ENCODE data around the gene ADAMTS12.

Gene ADAMTS12

DNA sequence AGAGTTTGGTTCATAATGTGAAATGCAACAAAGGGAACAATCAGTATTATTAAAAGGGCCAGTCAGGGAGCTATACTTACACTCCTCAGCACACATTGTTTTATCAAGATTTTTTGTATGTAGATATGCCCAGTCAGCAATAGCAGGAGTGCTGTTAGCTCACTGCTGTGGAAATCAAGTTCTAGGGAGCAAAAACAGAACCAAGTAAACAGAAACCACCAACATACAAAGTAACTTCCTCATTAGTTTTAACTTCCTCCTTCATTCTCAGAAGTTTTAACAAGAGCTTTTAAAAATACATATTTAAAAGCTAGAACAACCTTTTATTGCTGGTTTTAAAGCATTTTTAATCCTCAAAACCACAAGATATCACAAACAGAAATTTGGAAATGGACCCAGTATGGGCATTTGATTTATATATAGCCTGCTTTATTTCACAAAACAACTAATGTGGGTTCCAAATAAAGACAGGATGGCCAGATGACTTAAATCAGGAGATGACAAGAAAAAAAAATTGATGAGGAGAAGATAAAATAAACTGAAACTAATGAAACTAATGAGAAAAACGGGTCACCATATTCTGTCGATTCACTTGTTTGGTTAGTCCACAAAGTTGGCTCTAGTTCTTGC is 178.5 kb downstream of the ADAMTS12 start:
- ATAC-seq (ENCODE audit: low read depth) = no peak
- no peak overlapping the region for H3K27ac ChIP-seq (ENCODE audit: poor library complexity, severe bottlenecking)
- no peaks in the 10 kb centered on the region for H3K36me3 ChIP-seq (ENCODE audit: low read depth)
- H3K9me3 ChIP-seq (ENCODE audit: severe bottlenecking) = no peaks in the 10 kb centered on the region
- no peak overlapping the region for H3K4me3 ChIP-seq (ENCODE audit: severe bottlenecking)
- no peaks in the 10 kb centered on the region for H3K27me3 ChIP-seq (ENCODE audit: insufficient read depth, poor library complexity, severe bottlenecking)
- H3K4me1 ChIP-seq (ENCODE audit: insufficient read depth, poor library complexity, severe bottlenecking) = no peaks in the 10 kb centered on the region
- TF ChIP-seq, protein P1, sequence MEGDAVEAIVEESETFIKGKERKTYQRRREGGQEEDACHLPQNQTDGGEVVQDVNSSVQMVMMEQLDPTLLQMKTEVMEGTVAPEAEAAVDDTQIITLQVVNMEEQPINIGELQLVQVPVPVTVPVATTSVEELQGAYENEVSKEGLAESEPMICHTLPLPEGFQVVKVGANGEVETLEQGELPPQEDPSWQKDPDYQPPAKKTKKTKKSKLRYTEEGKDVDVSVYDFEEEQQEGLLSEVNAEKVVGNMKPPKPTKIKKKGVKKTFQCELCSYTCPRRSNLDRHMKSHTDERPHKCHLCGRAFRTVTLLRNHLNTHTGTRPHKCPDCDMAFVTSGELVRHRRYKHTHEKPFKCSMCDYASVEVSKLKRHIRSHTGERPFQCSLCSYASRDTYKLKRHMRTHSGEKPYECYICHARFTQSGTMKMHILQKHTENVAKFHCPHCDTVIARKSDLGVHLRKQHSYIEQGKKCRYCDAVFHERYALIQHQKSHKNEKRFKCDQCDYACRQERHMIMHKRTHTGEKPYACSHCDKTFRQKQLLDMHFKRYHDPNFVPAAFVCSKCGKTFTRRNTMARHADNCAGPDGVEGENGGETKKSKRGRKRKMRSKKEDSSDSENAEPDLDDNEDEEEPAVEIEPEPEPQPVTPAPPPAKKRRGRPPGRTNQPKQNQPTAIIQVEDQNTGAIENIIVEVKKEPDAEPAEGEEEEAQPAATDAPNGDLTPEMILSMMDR (IDR thresholded peaks at IDR 0.05; ENCODE audit: poor library complexity, severe bottlenecking) = no peak
- DNase-seq (ENCODE audit: low spot score) = no peak

DNA sequence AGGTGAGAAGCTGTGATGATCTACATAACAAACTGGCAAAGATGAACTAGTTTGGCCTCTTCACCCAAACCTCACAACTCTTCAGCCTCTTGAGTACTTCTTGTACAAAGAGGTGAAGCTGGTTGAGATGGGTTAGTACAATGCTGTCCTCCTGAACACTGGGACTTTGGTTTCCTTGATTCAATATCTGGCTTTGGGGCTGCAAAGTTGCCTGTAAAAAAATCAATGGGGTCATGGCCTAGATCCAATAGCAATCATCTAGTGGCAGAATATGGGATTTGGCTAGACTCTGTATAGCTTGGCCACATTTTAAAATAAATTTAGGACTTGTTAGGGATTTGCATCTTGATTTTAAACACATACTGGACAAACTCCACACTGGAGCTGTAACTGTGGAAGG is 179.1 kb downstream of the ADAMTS12 start:
- ATAC-seq (ENCODE audit: low read depth) (no peak), DNase-seq (ENCODE audit: low spot score) (no peak)
- H3K27me3 ChIP-seq (ENCODE audit: insufficient read depth, poor library complexity, severe bottlenecking) = no peaks in the 10 kb centered on the region
- H3K4me1 ChIP-seq (ENCODE audit: insufficient read depth, poor library complexity, severe bottlenecking) = no peaks in the 10 kb centered on the region
- H3K27ac ChIP-seq (ENCODE audit: poor library complexity, severe bottlenecking) = no peak overlapping the region
- TF ChIP-seq, protein P1 (IDR thresholded peaks at IDR 0.05; ENCODE audit: poor library complexity, severe bottlenecking) = no peak
- no peak overlapping the region for H3K4me3 ChIP-seq (ENCODE audit: severe bottlenecking)
- peaks cover 2% of the 10 kb centered on the region for H3K9me3 ChIP-seq (ENCODE audit: severe bottlenecking)
- no peaks in the 10 kb centered on the region for H3K36me3 ChIP-seq (ENCODE audit: low read depth)

DNA sequence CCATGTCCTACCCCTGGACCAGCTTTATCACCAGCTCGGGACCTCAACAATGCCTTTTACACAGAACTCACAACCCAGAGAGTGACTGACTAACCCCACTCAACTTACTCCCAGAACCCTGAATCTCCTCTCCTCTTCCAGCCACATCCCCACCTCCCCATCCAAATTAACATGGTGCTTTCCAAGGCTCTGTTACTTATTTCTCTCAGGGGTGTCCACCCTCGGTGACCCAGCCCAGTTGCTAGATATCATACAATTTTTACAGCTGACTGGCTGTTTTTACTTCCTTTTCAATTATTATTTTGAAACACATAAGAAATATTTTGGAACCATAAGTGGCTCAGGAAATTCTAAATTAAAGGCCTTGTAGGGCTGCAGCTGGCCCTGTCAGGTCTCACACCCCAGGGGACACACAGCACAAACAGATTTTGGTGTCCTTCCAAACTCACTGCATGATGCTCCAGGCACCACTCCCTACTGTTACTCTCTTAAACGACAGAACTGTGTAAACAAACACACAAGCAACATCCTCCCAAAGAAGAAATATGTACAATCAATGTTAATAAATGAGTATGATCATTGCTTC is 180.6 kb downstream of the ADAMTS12 start:
- Histone ChIP-seq H3K27ac (ENCODE audit: poor library complexity, severe bottlenecking) (no peak overlapping the region), H3K36me3 (ENCODE audit: low read depth) (no peaks in the 10 kb centered on the region), H3K27me3 (ENCODE audit: insufficient read depth, poor library complexity, severe bottlenecking) (no peaks in the 10 kb centered on the region), H3K9me3 (ENCODE audit: severe bottlenecking) (peaks cover 7% of the 10 kb centered on the region), H3K4me1 (ENCODE audit: insufficient read depth, poor library complexity, severe bottlenecking) (no peaks in the 10 kb centered on the region), H3K4me3 (ENCODE audit: severe bottlenecking) (no peak overlapping the region)
- TF ChIP-seq, protein P1 (IDR thresholded peaks at IDR 0.05; ENCODE audit: poor library complexity, severe bottlenecking) = no peak
- ATAC-seq (ENCODE audit: low read depth) = no peak
- no peak for DNase-seq (ENCODE audit: low spot score)

DNA sequence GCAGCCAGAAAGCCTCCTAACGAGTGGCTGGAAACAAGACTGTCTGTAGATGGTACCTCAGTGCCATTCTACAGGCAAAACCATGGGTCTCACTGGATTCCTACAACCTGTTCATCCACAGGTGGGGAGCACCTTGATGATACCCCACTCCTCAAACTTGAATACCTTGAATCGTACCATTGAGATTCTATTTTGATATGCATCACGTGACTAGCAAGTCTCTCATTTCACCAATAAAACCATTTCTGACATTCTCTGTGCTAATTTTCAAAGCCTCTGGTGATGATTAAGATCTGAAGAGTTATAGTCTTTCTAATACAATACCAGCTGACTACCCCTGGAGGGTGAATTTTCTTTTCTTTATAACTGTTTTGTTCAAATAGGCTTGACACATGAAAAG is 188.9 kb downstream of the ADAMTS12 start:
- TF ChIP-seq, protein P1 (IDR thresholded peaks at IDR 0.05; ENCODE audit: poor library complexity, severe bottlenecking) = no peak
- no peak overlapping the region for H3K27ac ChIP-seq (ENCODE audit: poor library complexity, severe bottlenecking)
- no peaks in the 10 kb centered on the region for H3K36me3 ChIP-seq (ENCODE audit: low read depth)
- DNase-seq (ENCODE audit: low spot score) (no peak), ATAC-seq (ENCODE audit: low read depth) (no peak)
- no peaks in the 10 kb centered on the region for H3K27me3 ChIP-seq (ENCODE audit: insufficient read depth, poor library complexity, severe bottlenecking)
- no peak overlapping the region for H3K4me3 ChIP-seq (ENCODE audit: severe bottlenecking)
- H3K4me1 ChIP-seq (ENCODE audit: insufficient read depth, poor library complexity, severe bottlenecking) = no peaks in the 10 kb centered on the region
- peaks cover 7% of the 10 kb centered on the region for H3K9me3 ChIP-seq (ENCODE audit: severe bottlenecking)

DNA sequence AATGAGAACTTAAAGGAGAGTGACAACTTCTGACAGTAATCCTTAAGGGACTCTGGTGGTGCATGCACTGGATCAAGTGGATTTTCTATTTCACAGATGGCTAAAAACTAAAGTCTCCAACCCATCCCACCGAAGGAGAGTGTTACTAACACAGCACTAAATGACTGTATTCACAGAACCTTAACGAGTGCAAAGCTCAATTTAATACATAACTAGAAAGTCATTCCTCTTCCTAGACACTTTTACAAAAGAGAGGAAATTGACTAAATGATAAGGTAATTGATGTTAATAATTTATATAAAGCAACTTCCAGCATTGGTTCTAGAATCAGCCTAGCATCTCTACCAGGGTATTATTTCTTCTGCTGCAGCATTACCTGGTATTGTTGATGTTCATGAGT is 189.8 kb downstream of the ADAMTS12 start:
- no peaks in the 10 kb centered on the region for H3K27me3 ChIP-seq (ENCODE audit: insufficient read depth, poor library complexity, severe bottlenecking)
- no peaks in the 10 kb centered on the region for H3K4me1 ChIP-seq (ENCODE audit: insufficient read depth, poor library complexity, severe bottlenecking)
- ATAC-seq (ENCODE audit: low read depth) (no peak), DNase-seq (ENCODE audit: low spot score) (no peak)
- TF ChIP-seq, protein P1 (IDR thresholded peaks at IDR 0.05; ENCODE audit: poor library complexity, severe bottlenecking) = no peak
- no peak overlapping the region for H3K4me3 ChIP-seq (ENCODE audit: severe bottlenecking)
- H3K9me3 ChIP-seq (ENCODE audit: severe bottlenecking) = no peaks in the 10 kb centered on the region
- no peaks in the 10 kb centered on the region for H3K36me3 ChIP-seq (ENCODE audit: low read depth)
- H3K27ac ChIP-seq (ENCODE audit: poor library complexity, severe bottlenecking) = no peak overlapping the region

Measured in RWPE2 (cell line).